HG02571 (cell line): ENCODE results near the gene TSPAN1.

ENCODE experiments used
- ATAC-seq: cut with Tn5 transposase; IDR thresholded peaks from one replicate; pipeline ENCODE4 v1.9.1; 2021; ENCODE audit warnings: mild to moderate bottlenecking, moderate library complexity; ENCODE audit not compliant: unreplicated experiment

The TSPAN1 gene

GRCh38 chr1:46174448-46175231, at the start of gene TSPAN1:
Gene TSPAN1, plus strand, starts transcription at chr1:46175087. Its CDS starts 6,021 bp downstream, at chr1:46181108.
- no peak for ATAC-seq

- ATAC-seq = no peak
Observed at GRCh38 chr1:46128344-46128743, 46.5 kb upstream of the TSPAN1 start.

- no peak for ATAC-seq
Observed at GRCh38 chr1:46130121-46130520, 44.8 kb upstream of the TSPAN1 start.

GRCh38 chr1:46130606-46131005, 44.3 kb upstream of the TSPAN1 start:
- no peak for ATAC-seq

GRCh38 chr1:46131093-46131492, 43.8 kb upstream of the TSPAN1 start:
- ATAC-seq = no peak

GRCh38 chr1:46131712-46132528, 43.0 kb upstream of the TSPAN1 start:
- ATAC-seq = no peak

- ATAC-seq = peak; percentile 89
Observed at GRCh38 chr1:46132529-46133180, 42.2 kb upstream of the TSPAN1 start, which contains the start of gene PIK3R3. Gene PIK3R3, minus strand, starts transcription at chr1:46132629. Its CDS starts 677 bp downstream, at chr1:46131952.

GRCh38 chr1:46133181-46133658, 41.7 kb upstream of the TSPAN1 start:
- peak; percentile 43 for ATAC-seq

GRCh38 chr1:46133781-46134350, 41.0 kb upstream of the TSPAN1 start:
- no peak for ATAC-seq

GRCh38 chr1:46134660-46135331, 40.1 kb upstream of the TSPAN1 start:
- ATAC-seq = no peak

- no peak for ATAC-seq
Observed at GRCh38 chr1:46136711-46137110, 38.2 kb upstream of the TSPAN1 start.

- no peak for ATAC-seq
Observed at GRCh38 chr1:46137916-46138315, 37.0 kb upstream of the TSPAN1 start.

GRCh38 chr1:46148318-46148717, 26.6 kb upstream of the TSPAN1 start:
- ATAC-seq = no peak

- ATAC-seq = no peak
Observed at GRCh38 chr1:46150085-46150484, 24.8 kb upstream of the TSPAN1 start.

- ATAC-seq = no peak
Observed at GRCh38 chr1:46152016-46152415, 22.9 kb upstream of the TSPAN1 start.

GRCh38 chr1:46153228-46153627, 21.7 kb upstream of the TSPAN1 start:
- ATAC-seq = no peak

GRCh38 chr1:46153732-46154131, 21.2 kb upstream of the TSPAN1 start:
- no peak for ATAC-seq

GRCh38 chr1:46157916-46158311, 17.0 kb upstream of the TSPAN1 start:
- ATAC-seq = no peak

- no peak for ATAC-seq
Observed at GRCh38 chr1:46158312-46159281, 16.3 kb upstream of the TSPAN1 start.
